HG02970 (cell line): ENCODE data around the gene ZNF341.

Source experiments
- ATAC-seq: cut with Tn5 transposase; IDR thresholded peaks from one replicate; pipeline ENCODE4 v1.9.1; 2021; ENCODE audit warnings: mild to moderate bottlenecking, moderate library complexity, moderate number of reproducible peaks; ENCODE audit not compliant: unreplicated experiment, low FRiP score

The ZNF341 gene

GRCh38 chr20:33820362-33820761, 88.6 kb downstream of the ZNF341 start:
- no peak for ATAC-seq

- ATAC-seq: no peak
Observed at GRCh38 chr20:33821270-33821836, 89.6 kb downstream of the ZNF341 start.

DNA sequence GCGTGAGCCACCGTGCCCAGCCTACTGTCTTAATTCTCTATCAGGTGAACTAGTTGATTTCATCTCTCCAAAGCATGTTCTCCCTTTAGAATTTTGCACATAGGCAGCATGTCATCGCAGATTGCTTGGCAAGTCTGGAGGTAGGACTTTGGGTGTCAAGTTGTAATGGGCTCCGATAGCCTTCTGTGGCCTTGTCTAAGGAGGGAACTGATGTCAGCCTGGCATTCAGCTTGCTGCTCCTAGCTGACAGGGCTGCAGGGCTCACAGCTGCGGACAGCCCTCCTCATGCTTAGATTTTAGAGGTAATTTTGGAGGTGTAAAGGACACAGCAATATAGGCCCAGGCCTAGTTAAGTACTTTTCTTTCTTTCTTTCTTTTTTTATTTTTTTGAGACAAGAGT, 90.6 kb downstream of the ZNF341 start:
- no peak for ATAC-seq

- ATAC-seq: no peak
Observed at GRCh38 chr20:33822991-33823390, 91.2 kb downstream of the ZNF341 start.

DNA sequence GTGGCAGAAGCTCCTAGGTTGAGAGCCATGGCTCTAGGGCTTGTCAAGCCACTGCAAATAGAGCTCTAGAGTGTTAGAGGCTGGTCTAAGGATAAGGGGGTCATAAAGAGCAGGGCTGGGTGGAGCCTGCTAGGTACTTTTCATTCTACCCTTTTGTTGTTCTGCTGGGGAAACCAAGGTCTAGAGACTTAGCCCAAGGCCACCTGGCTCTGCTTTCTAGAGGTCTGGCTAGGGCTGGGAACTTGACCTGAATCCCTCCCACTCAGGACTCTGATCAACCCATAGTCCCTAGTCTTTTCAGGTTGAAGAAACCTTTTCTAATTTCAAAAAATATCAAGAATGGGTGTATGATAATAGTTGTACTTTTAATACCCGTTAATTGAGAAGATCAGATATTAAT, 93.1 kb downstream of the ZNF341 start:
- ATAC-seq: no peak

DNA sequence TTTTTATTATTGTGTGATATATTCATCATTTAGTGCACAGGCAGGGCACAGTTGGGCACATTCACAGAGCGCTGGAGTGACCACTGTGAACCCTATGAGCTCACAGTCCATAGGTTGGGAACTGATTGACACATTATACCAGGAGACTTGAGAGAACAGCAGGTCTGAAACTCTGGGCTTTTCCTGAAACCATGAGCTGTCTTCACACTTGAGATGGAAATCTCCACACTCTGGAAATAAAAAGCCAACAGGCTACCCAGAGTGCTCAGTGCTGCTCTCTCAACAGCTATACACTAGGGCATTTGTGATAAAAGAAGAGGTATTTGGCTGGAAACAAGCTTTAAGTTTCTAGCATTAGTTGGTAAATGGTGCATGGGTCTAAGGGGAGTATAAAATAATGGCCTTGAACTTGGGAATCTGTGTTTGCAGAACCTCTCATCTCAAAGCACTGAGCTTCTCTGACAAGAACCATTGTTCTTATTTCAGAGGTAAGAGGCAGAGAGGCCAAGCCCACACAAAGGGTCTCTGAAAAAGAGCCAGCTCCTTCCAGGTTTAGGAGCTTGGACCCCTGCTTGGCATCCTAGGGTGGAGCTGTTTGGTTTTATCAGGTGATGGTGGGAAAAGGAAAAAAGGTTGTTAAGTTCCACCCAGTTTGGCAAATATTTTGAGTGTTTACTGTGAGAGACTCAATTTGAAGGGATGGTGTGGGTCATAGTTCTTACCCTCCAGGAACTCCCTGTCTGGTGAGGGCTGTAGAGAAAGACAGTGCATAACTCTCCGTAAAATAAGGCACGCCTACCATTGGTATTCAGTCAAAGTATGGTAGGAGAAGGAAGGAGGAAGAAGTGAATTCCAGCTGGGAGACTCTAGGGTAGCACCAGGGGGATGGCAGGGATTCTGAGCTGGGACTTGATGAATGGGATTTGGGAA, 93.8 kb downstream of the ZNF341 start:
- ATAC-seq: no peak

- ATAC-seq: no peak
Observed at GRCh38 chr20:33826270-33826897, 94.6 kb downstream of the ZNF341 start.

GRCh38 chr20:33827109-33827508, 95.3 kb downstream of the ZNF341 start:
- no peak for ATAC-seq

DNA sequence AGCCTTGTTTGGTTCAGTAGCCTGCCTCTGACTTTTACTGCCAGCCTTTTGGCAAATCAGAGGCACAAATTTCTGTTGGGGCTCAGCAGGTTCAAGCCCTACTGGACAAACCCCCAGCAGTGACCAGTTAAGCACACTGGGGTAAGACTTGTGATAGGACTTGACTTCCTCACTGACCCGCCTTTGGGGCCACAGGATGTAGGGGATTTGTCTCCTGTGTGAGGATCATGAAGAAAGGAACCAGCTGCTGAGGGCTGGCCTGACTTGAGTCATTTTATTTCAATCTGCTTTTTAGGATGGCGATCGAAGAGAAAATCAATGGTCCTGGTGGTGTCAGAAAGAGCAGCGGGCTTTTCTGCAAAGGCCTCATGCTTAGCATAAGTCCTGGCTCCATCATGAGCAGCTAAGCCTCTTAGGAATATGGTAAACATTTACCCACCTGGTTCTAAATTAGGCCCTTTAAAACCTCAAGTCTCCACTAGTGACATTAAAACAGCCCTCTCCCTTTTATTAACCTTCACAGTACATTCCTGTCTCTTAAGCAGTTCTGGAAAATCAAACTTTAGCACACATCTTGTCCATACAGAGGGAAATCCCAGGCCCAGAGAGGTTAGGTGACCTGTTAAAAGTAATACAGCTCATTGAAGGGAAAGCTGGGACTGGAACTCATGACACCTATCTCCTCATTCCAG, 96.0 kb downstream of the ZNF341 start:
- ATAC-seq: no peak

GRCh38 chr20:33828326-33828844, 96.6 kb downstream of the ZNF341 start:
- ATAC-seq: no peak

GRCh38 chr20:33828967-33829560, 97.3 kb downstream of the ZNF341 start:
- ATAC-seq: no peak

DNA sequence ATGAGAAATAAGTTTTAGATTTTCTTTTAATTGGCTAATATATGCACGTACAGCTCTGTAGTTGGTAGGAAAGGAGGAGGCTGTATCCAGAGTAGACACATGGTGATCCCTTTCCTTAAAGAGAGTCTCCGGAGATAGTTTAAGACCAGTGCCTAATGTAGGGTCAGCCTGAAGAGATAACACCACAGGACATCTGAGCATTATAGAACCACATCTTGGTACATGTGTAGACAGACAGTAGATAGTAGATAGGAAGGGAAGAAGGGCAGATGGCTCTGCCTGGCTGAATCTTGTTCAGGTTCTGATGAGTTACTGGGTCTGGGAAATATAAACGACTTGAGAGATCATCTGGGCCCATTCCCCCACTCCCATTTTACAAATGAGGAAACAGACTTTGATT, 97.8 kb downstream of the ZNF341 start:
- ATAC-seq: no peak

DNA sequence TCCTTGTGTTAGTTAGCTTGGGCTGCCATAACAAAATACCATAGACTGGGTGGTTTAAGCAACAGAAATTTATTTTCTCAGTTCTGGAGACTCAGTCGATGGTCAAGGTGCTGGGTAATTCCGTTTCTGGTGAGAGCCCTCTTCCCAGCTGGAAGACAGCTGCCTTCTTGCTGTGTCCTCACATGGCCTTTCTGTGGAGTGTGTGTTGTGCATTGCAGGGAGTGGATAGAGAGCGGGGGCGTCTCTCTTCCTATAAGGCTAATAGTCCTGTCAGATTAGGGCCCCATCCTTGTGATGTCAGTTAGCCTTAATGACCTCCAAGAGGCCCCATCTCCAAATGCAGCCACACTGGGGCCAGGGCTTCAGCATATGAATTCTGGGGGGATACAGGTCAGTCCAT, 98.6 kb downstream of the ZNF341 start:
- ATAC-seq: no peak

GRCh38 chr20:33832103-33832804, 100.5 kb downstream of the ZNF341 start:
- ATAC-seq: no peak

DNA sequence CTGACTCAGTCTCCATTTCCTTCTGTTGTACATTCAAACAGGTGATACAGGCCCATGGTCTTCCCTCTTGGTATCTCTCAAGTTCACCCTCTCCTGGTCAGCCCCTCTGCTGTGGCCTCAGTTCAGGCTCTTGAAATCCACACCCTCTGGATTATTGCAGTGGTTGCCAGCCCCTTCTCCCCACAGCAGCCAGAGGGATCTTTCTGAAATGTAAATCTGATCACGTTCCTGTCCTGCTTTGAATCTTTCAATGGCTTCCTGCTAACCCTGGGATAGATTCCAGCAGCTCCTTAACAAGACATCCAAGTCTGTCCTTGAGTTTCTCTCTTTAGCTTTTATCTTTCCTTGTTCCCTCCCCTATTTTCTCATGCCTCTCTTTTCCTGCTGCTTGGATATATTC, 101.5 kb downstream of the ZNF341 start:
- ATAC-seq: no peak

DNA sequence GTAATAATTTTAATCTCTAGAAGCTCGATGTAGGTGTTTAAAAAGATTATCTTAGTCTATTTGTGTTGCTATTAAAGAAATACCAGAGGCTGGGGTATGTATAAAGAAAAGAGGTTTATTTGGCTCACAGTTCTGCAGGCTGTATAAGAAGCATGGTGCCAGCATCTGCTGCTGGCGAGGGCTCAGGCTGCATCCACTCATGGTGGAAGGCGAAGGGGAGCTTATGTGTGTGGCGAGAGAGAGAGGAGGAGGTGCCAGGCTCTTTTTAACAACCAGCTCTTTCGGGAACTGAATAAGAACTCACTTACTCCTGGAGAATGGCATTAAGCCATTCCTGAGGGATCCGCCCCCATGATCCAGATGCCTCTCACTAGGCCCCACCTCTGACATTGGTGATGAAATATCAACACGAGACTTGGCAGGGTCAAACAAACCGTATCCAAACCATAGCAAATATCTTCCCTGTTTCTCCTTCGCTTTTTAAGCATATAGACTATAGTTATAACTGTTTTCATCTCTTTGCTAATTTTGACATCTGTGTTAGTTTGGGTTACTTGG, 103.9 kb downstream of the ZNF341 start:
- no peak for ATAC-seq

DNA sequence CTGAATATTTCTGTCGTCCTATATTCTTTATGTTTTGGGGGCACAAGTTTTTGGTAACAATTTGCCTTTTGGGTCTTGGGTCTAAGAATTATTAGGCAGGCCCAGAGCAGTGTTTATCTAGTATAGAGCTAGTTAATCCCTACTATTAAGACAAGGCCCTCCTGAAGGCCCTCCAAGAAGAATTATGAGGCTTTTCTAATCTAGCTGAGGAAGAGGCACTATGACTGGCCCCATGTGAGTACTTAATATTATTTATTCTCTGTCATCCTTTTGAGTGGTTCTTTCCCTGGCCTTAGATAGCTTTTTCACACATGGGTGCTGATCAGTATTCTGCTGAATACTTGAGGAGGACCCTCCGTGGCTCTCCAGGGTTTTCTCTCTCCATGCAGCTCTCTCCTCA, 104.5 kb downstream of the ZNF341 start:
- no peak for ATAC-seq

- no peak for ATAC-seq
Observed at GRCh38 chr20:33837096-33837830, 105.5 kb downstream of the ZNF341 start.
